CD4-positive, alpha-beta memory T cell (primary cell): ENCODE data around the gene MIF4GD. TPM values are rescaled to one million over a fixed set of nuclear protein-coding genes. Genes with fewer than 3 reads are reported as not detected.
A peak's percentile ranks its signal among the peaks of the same experiment; 100 is the strongest.

Experiments
- CTCF ChIA-PET: fragments of 350-600 bp; sonication (Branson Sonifier 250); formaldehyde crosslinking; loops from one replicate; lab custom pipeline; 2021; ENCODE audit warnings: inconsistent platforms; ENCODE audit not compliant: partially characterized antibody; lab: Charles Lee
- POLR2A ChIA-PET: fragments of 350-600 bp; sonication (Branson Sonifier 250); formaldehyde crosslinking; loops from one replicate; lab custom pipeline; 2021; ENCODE audit not compliant: partially characterized antibody; lab: Charles Lee
- DNase-seq, 5 donors: peaks; one replicate each; pipeline versions ENCODE4 v3.0.0 to v3.0.0-alpha.2; 2020 to 2022; ENCODE audit warnings: mixed read lengths in 1 of 5
- H3K27ac ChIP-seq: one replicate; pipeline ENCODE4 v1.7.0; 2013; ENCODE audit warnings: low read depth, low read length
- H3K27me3 ChIP-seq: 2 replicates; pipeline ENCODE4 v1.7.0; 2013; ENCODE audit warnings: mild to moderate bottlenecking, low read length, moderate library complexity; ENCODE audit not compliant: insufficient read depth
- H3K36me3 ChIP-seq: 2 replicates; pipeline ENCODE4 v1.7.0; 2013; ENCODE audit warnings: mild to moderate bottlenecking, low read length, moderate library complexity; ENCODE audit not compliant: insufficient read depth
- H3K4me1 ChIP-seq: 2 replicates; pipeline ENCODE4 v1.7.0; 2013; ENCODE audit warnings: mild to moderate bottlenecking, low read length, moderate library complexity; ENCODE audit not compliant: insufficient read depth
- H3K4me3 ChIP-seq, 2 donors: one replicate each; pipeline ENCODE4 v1.7.0; 2013; ENCODE audit warnings: low read length in 2 of 2, mild to moderate bottlenecking in 1 of 2
- H3K9me3 ChIP-seq, 2 donors: one replicate each; pipeline ENCODE4 v1.7.0; 2013; ENCODE audit warnings: low read length in 2 of 2, control low read depth in 1 of 2; ENCODE audit not compliant: control insufficient read depth in 1 of 2
- H3K27ac Mint-ChIP-seq, 7 donors: one replicate each; pipeline ENCODE4 v1.8.0; 2020 to 2021; ENCODE audit warnings: mixed read lengths in 7 of 7, mild to moderate bottlenecking in 6 of 7, inconsistent platforms in 3 of 7, moderate library complexity in 3 of 7
- H3K27me3 Mint-ChIP-seq, 2 donors: one replicate each; pipeline ENCODE4 v1.8.0; 2020 to 2021; ENCODE audit warnings: mixed read lengths in 2 of 2
- H3K36me3 Mint-ChIP-seq, 2 donors: one replicate each; pipeline ENCODE4 v1.8.0; 2020 to 2021; ENCODE audit warnings: mixed read lengths in 2 of 2, inconsistent platforms in 1 of 2, mild to moderate bottlenecking in 1 of 2
- H3K4me1 Mint-ChIP-seq, 4 donors: one replicate each; pipeline ENCODE4 v1.8.0; 2020 to 2021; ENCODE audit warnings: mixed read lengths in 4 of 4, mild to moderate bottlenecking in 1 of 4
- H3K4me3 Mint-ChIP-seq, 8 donors: one replicate each; pipeline ENCODE4 v1.8.0; 2020 to 2021; ENCODE audit warnings: mixed read lengths in 8 of 8, mild to moderate bottlenecking in 7 of 8, moderate library complexity in 6 of 8, inconsistent platforms in 3 of 8
- H3K9me3 Mint-ChIP-seq, 8 donors: one replicate each; pipeline ENCODE4 v1.8.0; 2020 to 2021; ENCODE audit warnings: mixed read lengths in 8 of 8, mild to moderate bottlenecking in 5 of 8, inconsistent platforms in 3 of 8, moderate library complexity in 1 of 8
- intact Hi-C: fragments of 100-400 bp; cut with micrococcal nuclease; formaldehyde crosslinking; loops from one replicate; pipeline ENCODE4 v1.15.1; 2023
- polyA plus RNA-seq, 2 donors: library from polyadenylated mRNA; unstranded; fragments of 300-500 nt; fragmentation: Illumina TruSeq; gene quantifications; one replicate each; pipeline ENCODE4 v1.2.3, GENCODE V29; 2021
- total RNA-seq, 2 experiments: library from RNA; stranded (reverse); gene quantifications; one replicate each; pipeline ENCODE4 v1.2.3, GENCODE V29; 2021

Gene MIF4GD
- total and polyA plus RNA-seq, 4 experiments from 2014 or later: 35.8 to 94.3 (median 60.9) TPM

DNA sequence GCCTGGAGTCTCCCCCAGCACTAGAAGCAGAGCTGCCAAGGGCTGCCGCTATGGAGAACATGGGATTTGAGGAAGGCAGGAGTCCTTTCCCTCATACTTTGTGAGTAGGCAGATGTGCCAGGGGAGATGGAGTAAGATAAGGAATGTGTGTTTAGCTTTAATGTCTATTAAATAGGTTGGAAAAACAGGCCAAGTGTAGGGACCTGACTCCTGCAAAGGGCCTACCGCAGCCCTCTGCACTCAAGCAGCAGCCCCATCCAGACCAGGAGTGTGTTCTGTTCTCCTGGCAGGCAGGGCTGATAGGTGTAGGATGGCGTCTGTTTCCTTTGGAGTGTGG is 1.8 kb upstream of the MIF4GD start:
- CTCF ChIA-PET: interaction anchor here (0.6 to 5.1 kb wide), 3 partner anchors 17 to 159 kb away, joined by 3 to 59 read pairs (median 5); partner anchors contain the start of gene SLC25A19
- Mint-ChIP-seq H3K9me3 (no peaks in the 10 kb centered on the region), H3K36me3 (peaks cover 0 to 14% of the 10 kb centered on the region in 2 donors), H3K27me3 (no peaks in the 10 kb centered on the region), H3K27ac (peak overlapping the region in 5 of 7 donors; percentile 72 to 84 (median 80)), H3K4me3 (peak overlapping the region; percentile 42 to 84 (median 76)), H3K4me1 (peaks cover 10 to 35% (median 22%) of the 10 kb centered on the region in 4 donors)
- no peaks in the 10 kb centered on the region for H3K9me3 ChIP-seq
- no peak overlapping the region for H3K4me3 ChIP-seq
- no peaks in the 10 kb centered on the region for H3K27me3 ChIP-seq
- H3K4me1 ChIP-seq: peaks cover 27% of the 10 kb centered on the region
- peaks cover 1% of the 10 kb centered on the region for H3K36me3 ChIP-seq
- intact Hi-C loops: no loop called here
- DNase-seq: no peak
- POLR2A ChIA-PET: interaction anchor here (1.7 to 6.3 kb wide), 5 partner anchors 12 to 133 kb away, joined by 4 to 193 read pairs (median 62); partner anchors contain the start of genes GGA3, GRB2, MRPS7 and SLC25A19
- peak overlapping the region; percentile 82 for H3K27ac ChIP-seq

- Histone ChIP-seq H3K4me3 (peak overlapping the region; percentile 42 to 82), H3K27me3 (no peaks in the 10 kb centered on the region), H3K9me3 (no peaks in the 10 kb centered on the region), H3K4me1 (peaks cover 27% of the 10 kb centered on the region), H3K27ac (peak overlapping the region; percentile 82), H3K36me3 (no peaks in the 10 kb centered on the region)
- ChIA-PET CTCF (interaction anchor here (0.6 to 5.1 kb wide), 9 partner anchors 18 to 158 kb away, joined by 3 to 59 read pairs (median 5); partner anchors contain the start of gene SLC25A19), POLR2A (interaction anchor here (0.6 to 6.3 kb wide), 11 partner anchors 9 to 1776 kb away, joined by 3 to 193 read pairs (median 15); partner anchors contain the start of genes GGA3, GRB2, MRPS7 and SLC25A19)
- Mint-ChIP-seq H3K27me3 (no peaks in the 10 kb centered on the region), H3K9me3 (no peaks in the 10 kb centered on the region), H3K4me1 (peaks cover 10 to 35% (median 22%) of the 10 kb centered on the region in 4 donors), H3K27ac (peak overlapping the region; percentile 60 to 94 (median 88)), H3K36me3 (peaks cover 0 to 15% of the 10 kb centered on the region in 2 donors), H3K4me3 (peak overlapping the region; percentile 80 to 91 (median 84))
- intact Hi-C loops: loop anchor here (1.0 to 2.0 kb wide), 3 partner anchors 11 to 89 kb away; partner anchors contain the start of genes GGA3, MRPS7, SLC25A19 and SUMO2
- DNase-seq: no peak
Observed at GRCh38 chr17:75271955-75272847, 1.2 kb upstream of the MIF4GD start.

DNA sequence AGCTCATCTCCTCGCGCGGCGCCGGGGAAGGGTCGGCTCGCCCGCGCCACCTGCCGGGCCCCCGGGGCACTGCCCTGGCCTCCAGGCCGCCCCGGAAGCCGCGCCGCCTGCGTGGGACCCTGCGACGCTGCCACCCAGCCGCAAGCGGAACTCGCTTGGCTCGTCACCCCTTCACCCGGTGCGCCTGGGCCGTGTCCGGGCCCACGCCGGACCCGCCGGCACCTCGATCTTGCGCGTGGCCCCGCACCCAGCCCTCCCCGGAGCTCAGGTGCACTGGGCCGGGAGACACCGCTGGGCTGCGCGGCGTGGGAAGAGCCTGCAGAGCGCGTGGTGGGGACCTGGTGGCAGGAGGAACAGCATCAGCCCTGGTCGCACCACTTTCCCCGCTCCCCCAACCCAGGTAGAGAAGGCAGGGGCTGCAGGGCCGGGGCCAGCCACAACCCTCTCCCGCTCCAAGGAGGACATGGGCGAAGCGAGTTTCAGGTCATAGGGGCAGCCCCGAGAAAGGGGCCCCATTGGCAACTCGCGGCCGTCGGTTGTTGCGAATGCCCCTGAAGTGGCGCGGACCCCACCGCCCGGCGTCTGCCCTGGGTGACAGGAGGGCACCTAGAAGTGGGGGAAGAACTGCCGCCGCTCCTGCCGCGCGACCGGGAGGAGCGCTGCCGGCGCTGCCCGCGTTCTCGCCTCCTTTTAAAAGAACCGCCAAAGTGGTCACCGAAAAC is 363 bp upstream of the MIF4GD start:
- POLR2A ChIA-PET: interaction anchor here (0.5 to 6.3 kb wide), 41 partner anchors 10 to 1776 kb away, joined by 3 to 193 read pairs (median 5); partner anchors contain the start of genes ARMC7, FDXR, GGA3 and GRB2
- Mint-ChIP-seq H3K36me3 (peaks cover 3 to 21% of the 10 kb centered on the region in 2 donors), H3K27ac (peak overlapping the region; percentile 25 to 94 (median 88)), H3K4me3 (peak overlapping the region; percentile 80 to 91 (median 84)), H3K9me3 (no peaks in the 10 kb centered on the region), H3K4me1 (peaks cover 10 to 35% (median 22%) of the 10 kb centered on the region in 4 donors), H3K27me3 (no peaks in the 10 kb centered on the region)
- CTCF ChIA-PET: interaction anchor here (0.6 to 5.1 kb wide), 28 partner anchors 10 to 310 kb away, joined by 3 to 59 read pairs (median 4); partner anchors contain the start of genes GGA3, JPT1, MRPS7 and NUP85
- Histone ChIP-seq H3K27ac (peak overlapping the region; percentile 89), H3K27me3 (no peaks in the 10 kb centered on the region), H3K4me1 (peaks cover 27% of the 10 kb centered on the region), H3K36me3 (peaks cover 6% of the 10 kb centered on the region), H3K4me3 (peak overlapping the region; percentile 42 to 82), H3K9me3 (no peaks in the 10 kb centered on the region)
- DNase-seq: peak; percentile 86 to 94 (median 88)
- intact Hi-C loops: loop anchor here (1.0 to 2.0 kb wide), 3 partner anchors 10 to 89 kb away; partner anchors contain the start of genes GGA3, MRPS7, SLC25A19 and SUMO2

GRCh38 chr17:75270218-75270965 is 639 bp downstream of the MIF4GD start:
- H3K4me1 Mint-ChIP-seq: peaks cover 10 to 35% (median 22%) of the 10 kb centered on the region in 4 donors
- H3K4me1 ChIP-seq: peaks cover 27% of the 10 kb centered on the region

DNA sequence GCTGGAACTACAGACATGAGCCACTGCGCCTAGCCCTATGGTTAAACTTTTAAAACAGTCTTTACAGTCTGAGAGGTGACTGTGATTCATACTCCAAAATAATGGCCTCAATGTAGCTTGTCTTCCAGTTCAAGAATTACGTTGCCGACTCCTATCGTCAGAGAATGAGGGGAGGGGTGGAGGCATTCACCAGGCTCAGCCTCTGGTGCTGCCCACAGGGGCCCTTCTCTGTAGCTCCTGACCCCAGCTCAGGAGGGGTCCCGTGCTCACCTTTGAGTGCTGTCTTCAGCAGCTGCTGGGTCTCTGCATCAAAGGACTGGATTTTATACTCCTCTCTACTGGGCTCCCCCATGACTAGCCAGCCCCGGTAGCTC is 1.2 kb downstream of the MIF4GD start:
- no peaks in the 10 kb centered on the region for H3K27me3 Mint-ChIP-seq
- CTCF ChIA-PET: interaction anchor here (0.7 to 5.1 kb wide), 8 partner anchors 8 to 248 kb away, joined by 3 to 59 read pairs (median 8); partner anchors contain the start of genes GGA3, MRPS7, NUP85 and SLC25A19
- Histone ChIP-seq H3K9me3 (no peaks in the 10 kb centered on the region), H3K27me3 (no peaks in the 10 kb centered on the region), H3K4me1 (peaks cover 27% of the 10 kb centered on the region), H3K27ac (peak overlapping the region; percentile 89), H3K4me3 (peak overlapping the region; percentile 61 to 89), H3K36me3 (peaks cover 15% of the 10 kb centered on the region)
- peak overlapping the region in 6 of 7 donors; percentile 80 to 92 (median 89) for H3K27ac Mint-ChIP-seq
- H3K4me1 Mint-ChIP-seq: peaks cover 10 to 35% (median 21%) of the 10 kb centered on the region in 4 donors
- no peak for DNase-seq
- intact Hi-C loops: loop anchor here (1.0 to 2.0 kb wide), 2 partner anchors 87 to 142 kb away; partner anchors contain the start of gene SUMO2
- peak overlapping the region; percentile 76 to 85 (median 82) for H3K4me3 Mint-ChIP-seq
- POLR2A ChIA-PET: interaction anchor here (0.6 to 6.3 kb wide), 16 partner anchors 9 to 397 kb away, joined by 3 to 193 read pairs (median 8); partner anchors contain the start of genes ARMC7, GGA3, GRB2 and MRPS7
- peaks cover 3 to 30% of the 10 kb centered on the region in 2 donors for H3K36me3 Mint-ChIP-seq
- no peaks in the 10 kb centered on the region for H3K9me3 Mint-ChIP-seq

More at GRCh38 chr17:75270218-75270965, 639 bp downstream of the MIF4GD start:
- CTCF ChIA-PET: interaction anchor here (0.6 to 5.1 kb wide), 29 partner anchors 9 to 309 kb away, joined by 3 to 59 read pairs (median 4); partner anchors contain the start of genes GGA3, JPT1, MRPS7 and NUP85
- Histone ChIP-seq H3K27ac (peak overlapping the region; percentile 89), H3K27me3 (no peaks in the 10 kb centered on the region), H3K4me3 (peak overlapping the region; percentile 61 to 89), H3K9me3 (no peaks in the 10 kb centered on the region), H3K36me3 (peaks cover 15% of the 10 kb centered on the region)
- no peaks in the 10 kb centered on the region for H3K9me3 Mint-ChIP-seq
- DNase-seq: peak in 3 of 5 donors; percentile 13 to 56 (median 15)
- H3K36me3 Mint-ChIP-seq: peaks cover 3 to 29% of the 10 kb centered on the region in 2 donors
- peak overlapping the region; percentile 66 to 92 (median 88) for H3K27ac Mint-ChIP-seq
- intact Hi-C loops: loop anchor here (1.0 to 2.0 kb wide), 2 partner anchors 88 to 142 kb away; partner anchors contain the start of gene SUMO2
- H3K27me3 Mint-ChIP-seq: no peaks in the 10 kb centered on the region
- peak overlapping the region; percentile 76 to 85 (median 82) for H3K4me3 Mint-ChIP-seq
- POLR2A ChIA-PET: interaction anchor here (0.5 to 6.3 kb wide), 39 partner anchors 9 to 988 kb away, joined by 3 to 193 read pairs (median 6); partner anchors contain the start of genes ARMC7, FDXR, GGA3 and GRB2
